Measurements from ENCODE around the gene RNF19B.

DNA sequence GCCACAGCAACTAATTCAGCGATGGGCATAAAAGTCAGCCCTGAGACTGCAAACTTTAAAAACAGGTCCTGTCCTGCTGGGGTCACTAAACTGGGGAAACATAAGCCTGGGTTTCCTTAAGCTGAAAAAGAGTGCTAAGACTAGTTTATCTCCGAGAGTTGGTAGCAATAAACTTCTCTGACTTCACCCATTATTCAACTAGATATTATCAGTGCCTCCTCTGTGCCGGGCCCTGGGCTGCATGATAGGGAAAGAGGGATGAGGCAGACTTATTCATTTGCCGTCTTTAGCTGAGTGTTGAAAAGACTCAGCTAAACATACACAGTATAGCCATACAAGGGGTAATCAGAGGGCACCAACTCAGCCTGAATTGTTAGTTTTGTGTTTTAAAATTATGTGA, 39.0 kb upstream of the RNF19B start:
- TF ChIP-seq POLR2A (IDR thresholded peaks at IDR 0.05; ENCODE audit: low read depth, low read length) (no peak), TAF1 (IDR thresholded peaks at IDR 0.05; ENCODE audit: borderline replicate concordance, low read depth, low read length) (no peak), POLR2AphosphoS5 (IDR thresholded peaks at IDR 0.05; ENCODE audit: low read depth, low read length) (no peak)
